ENCODE measurements around the gene FAM9C.

GRCh38 chrX:12991575-12991974 is 52.8 kb downstream of the FAM9C start:
- TF ChIP-seq CTCF (IDR thresholded peaks at IDR 0.05; ENCODE audit: insufficient read depth, low read depth, low read length) (no peak), EZH2 (IDR thresholded peaks at IDR 0.05; ENCODE audit: insufficient read depth, low read length) (no peak)

Measured in astrocyte (in vitro differentiated cells and primary cell).